LNCaP clone FGC (cell line): ENCODE results near the gene COL16A1.

Experiments
- DNase-seq: peaks from one replicate; pipeline ENCODE4 v3.0.0-alpha.2; 2011; ENCODE audit warnings: low read depth
- H3K4me3 ChIP-seq: 2 replicates; pipeline ENCODE4 v1.5.1; 2011; ENCODE audit warnings: mild to moderate bottlenecking, low read depth, low read length, control low read depth
- CTCF ChIP-seq: IDR thresholded peaks from 2 replicates; pipeline ENCODE4 v1.5.1; 2012; ENCODE audit warnings: mild to moderate bottlenecking; ENCODE audit not compliant: control insufficient read depth, insufficient read depth; ENCODE audit errors: extremely low read depth

COL16A1 gene

GRCh38 chr1:31627930-31628559 is 75.8 kb downstream of the COL16A1 start:
- no peak for TF ChIP-seq CTCF
- DNase-seq = no peak
- no peak overlapping the region for H3K4me3 ChIP-seq

- no peak overlapping the region for H3K4me3 ChIP-seq
- TF ChIP-seq CTCF = no peak
- no peak for DNase-seq
Observed at GRCh38 chr1:31627301-31627929, 76.4 kb downstream of the COL16A1 start.

- no peak for DNase-seq
- TF ChIP-seq CTCF = no peak
- no peak overlapping the region for H3K4me3 ChIP-seq
Observed at GRCh38 chr1:31626223-31627207, 77.3 kb downstream of the COL16A1 start.

- DNase-seq = no peak
- no peak for TF ChIP-seq CTCF
- H3K4me3 ChIP-seq = no peak overlapping the region
Observed at GRCh38 chr1:31625561-31626222, 78.1 kb downstream of the COL16A1 start.

GRCh38 chr1:31624731-31625514 is 78.9 kb downstream of the COL16A1 start:
- no peak overlapping the region for H3K4me3 ChIP-seq
- no peak for TF ChIP-seq CTCF
- no peak for DNase-seq

GRCh38 chr1:31624309-31624708 is 79.5 kb downstream of the COL16A1 start:
- H3K4me3 ChIP-seq = no peak overlapping the region
- DNase-seq = no peak
- TF ChIP-seq CTCF = no peak
